Activated CD8-positive, alpha-beta T cell treated with anti-CD3 and anti-CD28 coated beads, Interleukin-2, amount 10 ng/mL, durations not matched to agents 7 days and 5 days (primary cell): ENCODE measurements around the gene USP6. TPM values are rescaled to one million over a fixed set of nuclear protein-coding genes. Genes with fewer than 3 reads are reported as not detected.
A peak's percentile ranks its signal among the peaks of the same experiment; 100 is the strongest.
"Not testable (repeated sequence)": the region's sequence is repeated elsewhere in the genome, so short reads cannot be mapped to it uniquely, and the experiment has no call there.

Source experiments
- ATAC-seq: fragments of 150-1000 bp; cut with Tn5 transposase; one replicate; pipeline ENCODE4 v1.10.0; 2021; ENCODE audit warnings: moderate library complexity
- CTCF ChIA-PET: fragments of 350-600 bp; sonication (Branson Sonifier 250); formaldehyde crosslinking; loops from one replicate; lab custom pipeline; 2021; ENCODE audit warnings: antibody characterized with exemption; lab: Charles Lee
- POLR2A ChIA-PET: fragments of 350-600 bp; sonication (Branson Sonifier 250); formaldehyde crosslinking; loops from one replicate; lab custom pipeline; 2021; ENCODE audit warnings: antibody characterized with exemption; lab: Charles Lee
- DNase-seq: peaks from one replicate; pipeline ENCODE4 v3.0.0-alpha.2; 2020
- H3K27ac Mint-ChIP-seq: one replicate; pipeline ENCODE4 v1.8.0; 2021; ENCODE audit warnings: mild to moderate bottlenecking, mixed read lengths
- H3K27me3 Mint-ChIP-seq: one replicate; pipeline ENCODE4 v1.8.0; 2021; ENCODE audit warnings: low read depth, mixed read lengths
- H3K36me3 Mint-ChIP-seq: one replicate; pipeline ENCODE4 v1.8.0; 2021; ENCODE audit warnings: low read depth, mixed read lengths
- H3K4me1 Mint-ChIP-seq: one replicate; pipeline ENCODE4 v1.8.0; 2021; ENCODE audit warnings: low read depth, mixed read lengths
- H3K4me3 Mint-ChIP-seq: one replicate; pipeline ENCODE4 v1.8.0; 2021; ENCODE audit warnings: mild to moderate bottlenecking, mixed read lengths
- H3K9me3 Mint-ChIP-seq: one replicate; pipeline ENCODE4 v1.8.0; 2022; ENCODE audit warnings: mixed read lengths; ENCODE audit not compliant: insufficient read depth
- total RNA-seq, 2 experiments: library from RNA; stranded (reverse); gene quantifications; one replicate each; pipeline ENCODE4 v1.2.3, GENCODE V29; 2021

Gene USP6
- under 1 TPM; 0.08 to 0.10 TPM for total RNA-seq

DNA sequence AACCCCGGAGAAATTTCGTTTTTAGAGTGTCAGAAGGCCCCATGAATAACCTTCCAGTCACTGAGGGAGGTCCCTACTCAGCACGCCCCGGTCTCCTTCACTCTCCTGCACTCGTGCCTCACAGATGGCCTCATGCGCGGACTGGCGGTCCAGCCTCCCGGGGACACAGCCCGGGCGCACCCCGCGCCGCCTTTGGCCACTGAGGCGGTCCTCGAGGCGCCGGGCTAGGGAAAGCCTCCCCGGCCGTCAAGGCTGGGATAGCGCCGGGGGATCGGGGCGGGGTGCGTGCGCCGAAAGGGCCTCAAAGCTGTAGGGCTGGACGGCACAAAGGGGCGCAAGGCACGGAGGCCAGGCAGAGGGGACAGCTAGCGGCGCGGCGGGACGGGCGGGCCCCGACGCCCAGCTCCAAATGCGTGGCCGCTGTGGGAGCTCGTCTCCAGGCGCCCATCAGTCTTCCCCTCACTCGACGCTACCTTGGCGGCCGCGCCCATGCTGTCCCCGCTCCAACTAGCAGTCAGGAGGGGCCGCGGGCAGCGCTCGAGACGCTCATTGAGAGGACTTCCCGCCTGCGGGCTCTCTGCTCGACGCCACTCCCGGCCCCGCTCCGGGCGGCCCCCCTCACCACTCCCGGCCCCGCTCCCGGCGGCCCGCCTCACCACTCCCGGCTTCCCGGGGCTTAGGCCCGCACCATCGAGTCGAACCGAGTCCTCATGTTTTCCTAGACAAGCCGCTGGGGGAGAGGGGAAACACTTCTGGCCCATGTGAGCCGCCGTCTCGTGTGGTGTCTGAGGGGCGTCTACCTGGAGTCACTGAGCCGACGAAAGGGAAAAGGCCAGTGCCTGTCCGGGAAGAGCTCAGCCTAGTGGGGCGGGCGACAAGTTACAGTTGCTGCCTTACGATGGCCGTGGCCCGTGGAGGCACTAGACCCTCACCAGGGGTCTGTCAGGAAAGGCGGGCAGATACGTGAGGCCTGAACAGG, at the start of gene USP6:
TSS of gene USP6 (plus strand) at position 360 of the 979 bp plus-strand sequence. CDS start 14,336 bp downstream, outside the sequence.
- DNase-seq = no peak
- H3K4me1 Mint-ChIP-seq = peaks cover 14% of the 10 kb centered on the region
- H3K9me3 Mint-ChIP-seq = peaks cover 5% of the 10 kb centered on the region
- no peak for ATAC-seq
- ChIA-PET CTCF (no interaction called here), POLR2A (no interaction called here)
- no peak within 1 kb of the TSS for H3K4me3 Mint-ChIP-seq
- no peak within 1 kb of the TSS for H3K27ac Mint-ChIP-seq
- H3K27me3 Mint-ChIP-seq = peaks cover 38% of the 10 kb centered on the region
- peaks cover 21% of the 10 kb centered on the region for H3K36me3 Mint-ChIP-seq

DNA sequence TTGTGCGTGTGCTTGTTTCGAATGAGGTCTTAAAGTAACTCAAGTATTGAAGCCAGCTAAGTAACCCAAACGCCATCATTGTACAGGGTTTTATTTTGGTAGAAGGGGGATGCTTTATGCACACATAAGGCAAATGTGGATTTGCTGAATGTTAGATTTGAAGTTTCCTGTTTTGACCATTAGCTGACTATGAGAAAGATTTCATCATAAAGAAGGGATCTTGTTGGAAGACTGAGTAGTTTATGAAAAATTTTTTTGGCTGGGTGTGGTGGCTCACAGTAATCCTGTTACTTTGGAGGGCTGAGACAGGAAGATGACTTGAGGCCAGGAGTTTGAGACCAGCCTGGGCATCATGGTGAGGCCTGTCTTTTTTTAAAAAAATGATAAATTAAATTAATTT, 47.6 kb upstream of the USP6 start:
- Mint-ChIP-seq H3K4me3 (no peak overlapping the region), H3K9me3 (no peaks in the 10 kb centered on the region), H3K4me1 (no peaks in the 10 kb centered on the region), H3K27me3 (peaks cover 4% of the 10 kb centered on the region), H3K27ac (no peak overlapping the region), H3K36me3 (no peaks in the 10 kb centered on the region)
- DNase-seq (no peak), ATAC-seq (no peak)
- POLR2A ChIA-PET = no interaction called here
- CTCF ChIA-PET = interaction anchor here (1.4 kb wide), 1 partner anchor 37 kb away, joined by 5 read pairs; no protein-coding TSS in a partner anchor

GRCh38 chr17:5069724-5070123, 46.1 kb upstream of the USP6 start:
- H3K4me1 Mint-ChIP-seq = no peaks in the 10 kb centered on the region
- H3K36me3 Mint-ChIP-seq = no peaks in the 10 kb centered on the region
- DNase-seq (no peak), ATAC-seq (no peak)
- ChIA-PET POLR2A (no interaction called here), CTCF (no interaction called here)
- peaks cover 4% of the 10 kb centered on the region for H3K27me3 Mint-ChIP-seq
- H3K4me3 Mint-ChIP-seq = no peak overlapping the region
- H3K27ac Mint-ChIP-seq = no peak overlapping the region
- no peaks in the 10 kb centered on the region for H3K9me3 Mint-ChIP-seq

- POLR2A ChIA-PET = not testable (repeated sequence)
Observed at GRCh38 chr17:5075472-5075871, 40.4 kb upstream of the USP6 start.

DNA sequence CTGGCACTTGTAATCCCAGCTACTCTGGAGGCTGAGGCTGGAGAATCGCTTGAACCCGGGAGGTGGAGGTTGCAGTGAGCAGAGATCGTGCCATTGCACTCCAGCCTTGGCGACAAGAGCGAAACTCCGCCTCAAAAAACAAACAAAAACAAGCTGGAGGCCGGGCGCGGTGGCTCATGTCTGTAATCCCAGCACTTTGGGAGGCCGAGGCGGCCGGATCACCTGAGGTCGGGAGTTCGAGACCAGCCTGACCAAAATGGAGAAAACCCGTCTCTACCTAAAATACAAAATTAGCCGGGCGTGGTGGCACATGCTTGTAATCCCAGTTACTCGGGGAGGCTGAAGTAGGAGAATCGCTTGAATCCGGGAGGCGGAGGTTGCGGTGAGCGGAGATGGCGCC, 38.6 kb upstream of the USP6 start:
- ChIA-PET CTCF (interaction anchor here (0.7 kb wide), 1 partner anchor 156 kb away, joined by 3 read pairs; no protein-coding TSS in a partner anchor), POLR2A (interaction anchor here (0.8 kb wide), 1 partner anchor 952 kb away, joined by 3 read pairs; no protein-coding TSS in a partner anchor)
- H3K9me3 Mint-ChIP-seq, ATAC-seq, DNase-seq, H3K27ac Mint-ChIP-seq, H3K27me3 Mint-ChIP-seq: not testable (repeated sequence)
- Mint-ChIP-seq H3K36me3 (peaks cover 22% of the 10 kb centered on the region), H3K4me1 (peaks cover 22% of the 10 kb centered on the region), H3K4me3 (peak overlapping the region; percentile 76)

More at GRCh38 chr17:5075472-5075871, 40.4 kb upstream of the USP6 start:
- H3K9me3 Mint-ChIP-seq, CTCF ChIA-PET, H3K27ac Mint-ChIP-seq, H3K27me3 Mint-ChIP-seq, DNase-seq, ATAC-seq, H3K4me3 Mint-ChIP-seq: not testable (repeated sequence)
- peaks cover 22% of the 10 kb centered on the region for H3K4me1 Mint-ChIP-seq
- peaks cover 14% of the 10 kb centered on the region for H3K36me3 Mint-ChIP-seq

- Mint-ChIP-seq H3K4me1 (peaks cover 22% of the 10 kb centered on the region), H3K36me3 (peaks cover 23% of the 10 kb centered on the region), H3K27me3 (no peaks in the 10 kb centered on the region), H3K27ac (peak overlapping the region; percentile 84), H3K9me3 (peaks cover 10% of the 10 kb centered on the region), H3K4me3 (peak overlapping the region; percentile 76)
- DNase-seq = no peak
- ChIA-PET POLR2A (interaction anchor here (0.8 to 1.1 kb wide), 2 partner anchors 169 to 953 kb away, joined by 3 to 5 read pairs; no protein-coding TSS in a partner anchor), CTCF (no interaction called here)
- no peak for ATAC-seq
Observed at GRCh38 chr17:5077781-5078105, 38.1 kb upstream of the USP6 start.

- Mint-ChIP-seq H3K4me1 (peaks cover 22% of the 10 kb centered on the region), H3K9me3 (peaks cover 14% of the 10 kb centered on the region), H3K27me3 (no peaks in the 10 kb centered on the region), H3K4me3 (peak within 1 kb of the TSS; percentile 76), H3K36me3 (peaks cover 27% of the 10 kb centered on the region), H3K27ac (peak within 1 kb of the TSS; percentile 84)
- ChIA-PET CTCF (interaction anchor here (1.1 to 1.9 kb wide), 7 partner anchors 16 to 113 kb away, joined by 3 to 9 read pairs (median 4); partner anchors contain the start of genes ZNF232 and ZNF594), POLR2A (interaction anchor here (0.8 to 1.4 kb wide), 7 partner anchors 15 to 953 kb away, joined by 3 to 6 read pairs (median 4); no protein-coding TSS in a partner anchor)
- ATAC-seq (peak; percentile 88), DNase-seq (peak; percentile 83)
Observed at GRCh38 chr17:5078106-5079028, 37.5 kb upstream of the USP6 start, which contains the start of gene ZFP3. ZFP3 (plus strand) TSS chr17:5078467; CDS start chr17:5091505, 13,038 bp downstream.

GRCh38 chr17:5080591-5080990, 35.2 kb upstream of the USP6 start:
- DNase-seq (no peak), ATAC-seq (no peak)
- H3K4me3 Mint-ChIP-seq = no peak overlapping the region
- peaks cover 23% of the 10 kb centered on the region for H3K9me3 Mint-ChIP-seq
- peaks cover 22% of the 10 kb centered on the region for H3K4me1 Mint-ChIP-seq
- H3K36me3 Mint-ChIP-seq = peaks cover 43% of the 10 kb centered on the region
- CTCF ChIA-PET = no interaction called here
- H3K27ac Mint-ChIP-seq = no peak overlapping the region
- POLR2A ChIA-PET = no interaction called here
- H3K27me3 Mint-ChIP-seq = no peaks in the 10 kb centered on the region

DNA sequence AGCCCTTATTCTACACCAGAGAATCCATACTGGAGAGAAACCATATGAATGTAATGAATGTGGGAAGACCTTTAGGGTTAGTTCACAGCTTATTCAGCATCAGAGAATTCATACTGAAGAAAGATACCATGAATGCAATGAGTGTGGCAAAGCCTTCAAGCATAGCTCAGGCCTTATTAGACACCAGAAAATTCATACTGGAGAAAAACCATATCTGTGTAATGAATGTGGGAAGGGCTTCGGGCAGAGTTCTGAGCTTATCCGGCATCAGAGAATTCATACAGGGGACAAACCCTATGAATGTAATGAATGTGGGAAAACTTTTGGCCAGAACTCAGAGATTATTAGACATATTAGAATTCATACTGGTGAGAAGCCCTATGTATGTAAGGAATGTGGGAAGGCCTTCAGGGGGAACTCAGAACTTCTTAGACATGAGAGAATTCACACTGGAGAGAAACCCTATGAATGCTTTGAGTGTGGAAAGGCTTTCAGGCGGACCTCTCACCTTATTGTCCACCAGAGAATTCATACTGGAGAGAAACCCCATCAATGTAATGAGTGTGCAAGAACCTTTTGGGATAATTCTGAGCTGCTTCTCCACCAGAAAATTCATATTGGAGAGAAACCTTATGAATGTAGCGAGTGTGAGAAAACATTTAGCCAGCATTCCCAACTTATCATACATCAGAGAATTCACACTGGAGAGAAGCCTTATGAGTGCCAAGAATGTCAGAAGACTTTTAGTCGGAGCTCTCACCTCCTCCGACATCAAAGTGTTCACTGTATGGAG, 23.4 kb upstream of the USP6 start:
- Mint-ChIP-seq H3K27me3 (peaks cover 21% of the 10 kb centered on the region), H3K27ac (no peak overlapping the region), H3K4me3 (no peak overlapping the region), H3K9me3 (peaks cover 61% of the 10 kb centered on the region), H3K36me3 (peaks cover 80% of the 10 kb centered on the region), H3K4me1 (peaks cover 9% of the 10 kb centered on the region)
- ChIA-PET POLR2A (no interaction called here), CTCF (interaction anchor here (0.9 kb wide), 1 partner anchor 16 kb away, joined by 3 read pairs; no protein-coding TSS in a partner anchor)
- ATAC-seq (no peak), DNase-seq (no peak)

- DNase-seq (no peak), ATAC-seq (no peak)
- Mint-ChIP-seq H3K4me3 (no peak overlapping the region), H3K27ac (no peak overlapping the region), H3K4me1 (peaks cover 10% of the 10 kb centered on the region), H3K27me3 (peaks cover 25% of the 10 kb centered on the region), H3K36me3 (peaks cover 44% of the 10 kb centered on the region), H3K9me3 (peaks cover 48% of the 10 kb centered on the region)
- ChIA-PET POLR2A (interaction anchor here (0.7 kb wide), 1 partner anchor 18 kb away, joined by 6 read pairs; no protein-coding TSS in a partner anchor), CTCF (no interaction called here)
Observed at GRCh38 chr17:5096731-5097100, 19.1 kb upstream of the USP6 start.
